HG02885 (cell line): ENCODE data around the gene JARID2.

ENCODE experiments used
- ATAC-seq: cut with Tn5 transposase; IDR thresholded peaks from one replicate; pipeline ENCODE4 v1.9.1; 2021; ENCODE audit warnings: mild to moderate bottlenecking; ENCODE audit not compliant: unreplicated experiment, poor library complexity

The JARID2 gene

GRCh38 chr6:15546591-15546990 lies 300.7 kb downstream of the JARID2 start:
- ATAC-seq, result no peak

GRCh38 chr6:15547400-15547799 lies 301.5 kb downstream of the JARID2 start:
- no peak for ATAC-seq

- no peak for ATAC-seq
Measured at GRCh38 chr6:15549371-15549770, 303.5 kb downstream of the JARID2 start.

GRCh38 chr6:15550546-15551123 lies 304.8 kb downstream of the JARID2 start:
- ATAC-seq, result no peak

GRCh38 chr6:15551262-15551661 lies 305.4 kb downstream of the JARID2 start:
- no peak for ATAC-seq

- no peak for ATAC-seq
Measured at GRCh38 chr6:15551798-15552197, 305.9 kb downstream of the JARID2 start.

GRCh38 chr6:15553031-15553430 lies 307.2 kb downstream of the JARID2 start:
- ATAC-seq, result no peak

- ATAC-seq, result no peak
Measured at GRCh38 chr6:15553736-15554294, 307.9 kb downstream of the JARID2 start.

- no peak for ATAC-seq
Measured at GRCh38 chr6:15554728-15555100, 308.8 kb downstream of the JARID2 start.

GRCh38 chr6:15555101-15556038 lies 309.5 kb downstream of the JARID2 start:
- no peak for ATAC-seq

GRCh38 chr6:15556711-15557110 lies 310.8 kb downstream of the JARID2 start:
- ATAC-seq, result no peak

GRCh38 chr6:15557174-15557573 lies 311.3 kb downstream of the JARID2 start:
- ATAC-seq, result no peak

GRCh38 chr6:15560713-15561112 lies 314.8 kb downstream of the JARID2 start:
- ATAC-seq, result no peak

GRCh38 chr6:15561447-15562199 lies 315.8 kb downstream of the JARID2 start:
- ATAC-seq, result no peak

GRCh38 chr6:15562977-15563376 lies 317.1 kb downstream of the JARID2 start:
- no peak for ATAC-seq

- ATAC-seq, result no peak
Measured at GRCh38 chr6:15569035-15569995, 323.4 kb downstream of the JARID2 start.

- no peak for ATAC-seq
Measured at GRCh38 chr6:15570171-15570570, 324.3 kb downstream of the JARID2 start.
